Measurements from ENCODE around the gene POU6F2.
"Not testable (repeated sequence)": the region's sequence is repeated elsewhere in the genome, so short reads cannot be mapped to it uniquely, and the experiment has no call there.

POU6F2 gene

DNA sequence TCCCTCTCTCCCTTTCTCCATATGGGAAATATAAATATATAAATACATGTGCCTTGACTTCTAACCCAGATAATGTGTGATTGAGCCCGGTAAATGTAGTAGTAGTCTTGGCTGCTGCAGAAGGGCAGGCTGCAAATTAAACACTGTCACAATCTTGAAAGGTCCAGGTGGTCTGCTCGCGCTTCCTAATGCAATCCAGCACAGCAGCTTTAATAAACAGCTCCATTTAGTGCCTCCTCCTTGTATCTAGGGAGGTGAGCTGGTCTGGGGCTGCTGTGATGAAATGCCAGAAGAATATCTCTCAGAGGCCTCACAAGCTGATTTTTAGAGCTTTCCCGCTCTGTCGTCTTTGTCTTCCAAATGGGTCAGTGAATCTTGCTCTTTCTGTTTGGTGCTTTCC lies 782 bp downstream of the POU6F2 start:
- peaks cover 99% of the 10 kb centered on the region for H3K27me3 ChIP-seq (ENCODE audit: insufficient read depth, low read length)
- no peak overlapping the region for H3K4me3 ChIP-seq (ENCODE audit: low read depth, low read length)

DNA sequence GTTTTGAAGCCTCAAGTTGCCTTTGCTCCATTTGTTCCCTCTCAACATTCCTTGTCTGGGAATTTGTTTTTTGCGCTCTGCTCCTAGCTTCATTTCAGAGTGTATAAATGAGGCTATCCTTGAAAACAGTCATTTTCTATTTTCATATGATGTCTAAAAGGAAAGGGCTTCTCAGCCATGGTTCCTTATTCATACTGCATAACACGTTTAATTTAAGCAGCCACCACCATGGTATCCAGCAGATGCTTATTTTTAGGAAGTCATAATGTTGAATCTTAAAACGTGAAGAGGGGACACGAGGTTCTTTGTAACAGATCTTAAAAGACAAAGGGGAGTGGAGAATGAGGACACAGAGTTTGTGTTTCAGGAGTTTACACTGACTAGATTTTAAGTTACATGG lies 14.5 kb downstream of the POU6F2 start:
- Histone ChIP-seq H3K4me1 (ENCODE audit: control insufficient read depth, insufficient read depth, low read length, unreplicated experiment) (no peaks in the 10 kb centered on the region), H3K27me3 (ENCODE audit: insufficient read depth, low read length) (peaks cover 75% of the 10 kb centered on the region), H2AFZ (ENCODE audit: low read length, unreplicated experiment) (no peak overlapping the region), H3K36me3 (ENCODE audit: insufficient read depth, low read length) (no peaks in the 10 kb centered on the region), H3K4me3 (ENCODE audit: low read depth, low read length) (no peak overlapping the region), H3K27ac (ENCODE audit: low read depth, low read length) (no peak overlapping the region), H3K79me2 (ENCODE audit: control insufficient read depth, insufficient read depth, low read length, unreplicated experiment) (no peaks in the 10 kb centered on the region)

More for the DNA sequence above, 782 bp downstream of the POU6F2 start:
- Histone ChIP-seq H3K27ac (ENCODE audit: low read depth, low read length) (no peak overlapping the region), H3K36me3 (ENCODE audit: insufficient read depth, low read length) (no peaks in the 10 kb centered on the region), H3K79me2 (ENCODE audit: control insufficient read depth, insufficient read depth, low read length, unreplicated experiment) (no peaks in the 10 kb centered on the region), H3K4me1 (ENCODE audit: control insufficient read depth, insufficient read depth, low read length, unreplicated experiment) (no peaks in the 10 kb centered on the region), H2AFZ (ENCODE audit: low read length, unreplicated experiment) (no peak overlapping the region)

DNA sequence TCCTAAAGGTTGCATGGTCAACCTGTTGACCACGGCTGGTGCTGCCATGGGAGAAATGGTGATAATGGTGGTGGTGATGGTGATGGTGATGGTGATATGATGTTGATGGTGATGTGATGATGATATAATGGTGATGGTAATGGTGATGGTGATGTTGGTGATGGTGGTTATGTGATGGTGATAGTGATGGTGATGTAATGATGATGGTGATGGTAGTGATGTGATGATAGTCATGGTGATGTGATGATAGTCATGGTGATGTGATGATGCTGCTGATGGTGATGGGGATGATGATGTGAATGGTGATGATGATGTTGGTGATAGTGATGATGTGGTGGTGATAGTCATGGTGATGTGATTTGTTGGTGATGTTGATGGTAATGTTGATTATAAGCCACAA lies 23.9 kb downstream of the POU6F2 start:
- Histone ChIP-seq H3K27me3 (ENCODE audit: insufficient read depth, low read length) (peaks cover 14% of the 10 kb centered on the region; the same call in 1 of the 2 replicates), H3K4me1 (ENCODE audit: control insufficient read depth, insufficient read depth, low read length, unreplicated experiment) (no peaks in the 10 kb centered on the region), H3K27ac (ENCODE audit: low read depth, low read length) (no peak overlapping the region), H2AFZ (ENCODE audit: low read length, unreplicated experiment) (no peak overlapping the region), H3K36me3 (ENCODE audit: insufficient read depth, low read length) (no peaks in the 10 kb centered on the region), H3K79me2 (ENCODE audit: control insufficient read depth, insufficient read depth, low read length, unreplicated experiment) (no peaks in the 10 kb centered on the region), H3K4me3 (ENCODE audit: low read depth, low read length) (no peak overlapping the region)

- no peaks in the 10 kb centered on the region for H3K4me1 ChIP-seq (ENCODE audit: control insufficient read depth, insufficient read depth, low read length, unreplicated experiment)
- no peaks in the 10 kb centered on the region for H3K36me3 ChIP-seq (ENCODE audit: insufficient read depth, low read length)
- H3K27me3 ChIP-seq (ENCODE audit: insufficient read depth, low read length), result 0 out of 2 replicates have a peak, but pooled peaks cover 5% of the 10 kb centered on the region
- H3K4me3 ChIP-seq (ENCODE audit: low read depth, low read length), result no peak overlapping the region
- H2AFZ ChIP-seq (ENCODE audit: low read length, unreplicated experiment), result no peak overlapping the region
- H3K27ac ChIP-seq (ENCODE audit: low read depth, low read length), result no peak overlapping the region
- H3K79me2 ChIP-seq (ENCODE audit: control insufficient read depth, insufficient read depth, low read length, unreplicated experiment), result no peaks in the 10 kb centered on the region
These were observed 25.0 kb downstream of the POU6F2 start for GRCh38 chr7:39002755-39003154.

GRCh38 chr7:39005036-39005435 lies 27.3 kb downstream of the POU6F2 start:
- no peaks in the 10 kb centered on the region for H3K4me1 ChIP-seq (ENCODE audit: control insufficient read depth, insufficient read depth, low read length, unreplicated experiment)
- no peaks in the 10 kb centered on the region for H3K36me3 ChIP-seq (ENCODE audit: insufficient read depth, low read length)
- H3K79me2 ChIP-seq (ENCODE audit: control insufficient read depth, insufficient read depth, low read length, unreplicated experiment), result no peaks in the 10 kb centered on the region
- 0 out of 2 replicates have a peak, but pooled peaks cover 5% of the 10 kb centered on the region for H3K27me3 ChIP-seq (ENCODE audit: insufficient read depth, low read length)
- H2AFZ ChIP-seq (ENCODE audit: low read length, unreplicated experiment), result no peak overlapping the region
- no peak overlapping the region for H3K27ac ChIP-seq (ENCODE audit: low read depth, low read length)
- H3K4me3 ChIP-seq (ENCODE audit: low read depth, low read length), result no peak overlapping the region

DNA sequence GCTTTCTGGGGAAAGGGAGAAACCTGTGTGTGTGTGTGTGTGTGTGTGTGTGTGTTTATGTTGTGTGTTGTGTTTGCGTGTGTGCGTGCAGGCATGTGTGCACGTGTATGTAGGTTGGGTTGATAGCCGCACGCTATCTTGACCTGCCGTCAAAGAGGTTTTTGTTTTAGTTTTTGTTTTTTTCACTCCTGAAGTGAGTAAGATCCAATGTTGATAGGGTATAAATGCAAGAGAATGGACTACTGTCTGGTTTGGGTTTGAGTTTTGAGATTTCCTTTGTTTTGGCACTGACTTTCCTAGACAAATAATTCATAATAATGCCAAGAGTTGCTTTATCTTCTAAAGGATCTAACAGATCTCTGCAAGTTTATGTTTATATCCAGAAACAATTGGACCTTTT lies 27.8 kb downstream of the POU6F2 start:
- Histone ChIP-seq H3K27ac (ENCODE audit: low read depth, low read length) (no peak overlapping the region), H3K4me3 (ENCODE audit: low read depth, low read length) (no peak overlapping the region), H2AFZ (ENCODE audit: low read length, unreplicated experiment) (no peak overlapping the region), H3K4me1 (ENCODE audit: control insufficient read depth, insufficient read depth, low read length, unreplicated experiment) (no peaks in the 10 kb centered on the region), H3K27me3 (ENCODE audit: insufficient read depth, low read length) (0 out of 2 replicates have a peak, but pooled peaks cover 5% of the 10 kb centered on the region), H3K36me3 (ENCODE audit: insufficient read depth, low read length) (no peaks in the 10 kb centered on the region), H3K79me2 (ENCODE audit: control insufficient read depth, insufficient read depth, low read length, unreplicated experiment) (no peaks in the 10 kb centered on the region)

GRCh38 chr7:39013049-39013939 lies 35.6 kb downstream of the POU6F2 start:
- H3K36me3 ChIP-seq (ENCODE audit: insufficient read depth, low read length); H2AFZ ChIP-seq (ENCODE audit: low read length, unreplicated experiment); H3K27me3 ChIP-seq (ENCODE audit: insufficient read depth, low read length); H3K79me2 ChIP-seq (ENCODE audit: control insufficient read depth, insufficient read depth, low read length, unreplicated experiment); H3K27ac ChIP-seq (ENCODE audit: low read depth, low read length); H3K4me1 ChIP-seq (ENCODE audit: control insufficient read depth, insufficient read depth, low read length, unreplicated experiment); H3K4me3 ChIP-seq (ENCODE audit: low read depth, low read length): not testable (repeated sequence)

- no peaks in the 10 kb centered on the region for H3K27me3 ChIP-seq (ENCODE audit: insufficient read depth, low read length)
- no peak overlapping the region for H2AFZ ChIP-seq (ENCODE audit: low read length, unreplicated experiment)
- no peaks in the 10 kb centered on the region for H3K36me3 ChIP-seq (ENCODE audit: insufficient read depth, low read length)
- H3K4me3 ChIP-seq (ENCODE audit: low read depth, low read length), result no peak overlapping the region
- H3K27ac ChIP-seq (ENCODE audit: low read depth, low read length), result no peak overlapping the region
- H3K4me1 ChIP-seq (ENCODE audit: control insufficient read depth, insufficient read depth, low read length, unreplicated experiment), result no peaks in the 10 kb centered on the region
- no peaks in the 10 kb centered on the region for H3K79me2 ChIP-seq (ENCODE audit: control insufficient read depth, insufficient read depth, low read length, unreplicated experiment)
These were observed 38.9 kb downstream of the POU6F2 start for GRCh38 chr7:39016609-39017008.

- H3K4me3 ChIP-seq (ENCODE audit: low read depth, low read length), result no peak overlapping the region
- H2AFZ ChIP-seq (ENCODE audit: low read length, unreplicated experiment), result no peak overlapping the region
- H3K27me3 ChIP-seq (ENCODE audit: insufficient read depth, low read length), result no peaks in the 10 kb centered on the region
- no peaks in the 10 kb centered on the region for H3K4me1 ChIP-seq (ENCODE audit: control insufficient read depth, insufficient read depth, low read length, unreplicated experiment)
- no peaks in the 10 kb centered on the region for H3K79me2 ChIP-seq (ENCODE audit: control insufficient read depth, insufficient read depth, low read length, unreplicated experiment)
- H3K27ac ChIP-seq (ENCODE audit: low read depth, low read length), result no peak overlapping the region
- H3K36me3 ChIP-seq (ENCODE audit: insufficient read depth, low read length), result no peaks in the 10 kb centered on the region
These were observed 39.7 kb downstream of the POU6F2 start for GRCh38 chr7:39017369-39017915.

DNA sequence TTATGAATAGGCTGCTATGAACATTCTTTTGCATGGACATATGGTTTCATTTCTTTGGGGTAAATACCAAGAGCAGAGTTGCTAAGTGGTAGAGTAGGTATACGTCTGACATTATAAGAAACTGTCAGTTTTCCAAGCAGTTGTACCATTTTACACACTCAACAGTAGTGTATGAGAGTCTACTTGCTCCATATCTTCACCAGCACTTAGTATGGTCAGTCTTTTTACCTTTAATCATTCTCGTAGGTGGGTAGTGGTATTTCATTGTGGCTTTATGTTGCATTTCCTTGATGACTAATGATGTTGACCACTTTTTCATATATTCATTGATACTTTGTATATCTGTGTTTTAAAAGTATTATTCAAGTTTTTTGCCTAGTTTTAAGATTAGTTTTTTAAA lies 45.1 kb downstream of the POU6F2 start:
- Histone ChIP-seq H3K4me1 (ENCODE audit: control insufficient read depth, insufficient read depth, low read length, unreplicated experiment) (no peaks in the 10 kb centered on the region), H2AFZ (ENCODE audit: low read length, unreplicated experiment) (no peak overlapping the region), H3K27me3 (ENCODE audit: insufficient read depth, low read length) (no peaks in the 10 kb centered on the region), H3K36me3 (ENCODE audit: insufficient read depth, low read length) (no peaks in the 10 kb centered on the region), H3K27ac (ENCODE audit: low read depth, low read length) (no peak overlapping the region), H3K4me3 (ENCODE audit: low read depth, low read length) (no peak overlapping the region), H3K79me2 (ENCODE audit: control insufficient read depth, insufficient read depth, low read length, unreplicated experiment) (no peaks in the 10 kb centered on the region)

DNA sequence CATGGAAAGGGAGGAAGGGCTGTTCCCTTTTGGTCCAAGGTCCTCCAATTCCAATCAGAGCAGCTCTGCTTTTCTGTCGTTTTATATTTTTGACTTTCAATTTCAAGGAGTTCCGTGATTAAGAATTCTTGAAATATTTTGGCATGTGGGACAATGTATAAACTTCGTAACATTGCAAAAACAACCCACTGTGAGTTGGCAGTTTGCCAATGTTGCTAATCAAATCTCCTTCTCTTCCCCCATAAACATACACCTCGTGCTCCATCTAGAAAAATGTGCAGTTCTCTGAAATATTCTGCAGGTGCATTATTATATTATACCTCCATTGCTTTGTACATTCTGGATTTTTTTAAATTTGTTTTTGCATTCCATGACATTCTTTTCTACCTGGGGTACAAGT lies 49.8 kb downstream of the POU6F2 start:
- Histone ChIP-seq H3K4me3 (ENCODE audit: low read depth, low read length) (no peak overlapping the region), H3K79me2 (ENCODE audit: control insufficient read depth, insufficient read depth, low read length, unreplicated experiment) (no peaks in the 10 kb centered on the region), H3K27me3 (ENCODE audit: insufficient read depth, low read length) (peaks cover 8% of the 10 kb centered on the region), H3K4me1 (ENCODE audit: control insufficient read depth, insufficient read depth, low read length, unreplicated experiment) (no peaks in the 10 kb centered on the region), H3K36me3 (ENCODE audit: insufficient read depth, low read length) (no peaks in the 10 kb centered on the region), H3K27ac (ENCODE audit: low read depth, low read length) (no peak overlapping the region), H2AFZ (ENCODE audit: low read length, unreplicated experiment) (no peak overlapping the region)
